C4-2B (cell line): ENCODE measurements around the gene FAM200A.
"Not testable (repeated sequence)": the region's sequence is repeated elsewhere in the genome, so short reads cannot be mapped to it uniquely, and the experiment has no call there.

Source experiments
- CTCF ChIP-seq: fragments of 450-650 bp; conservative IDR thresholded peaks from 2 replicates; pipeline ENCODE4 v1.5.1; 2017; ENCODE audit warnings: mild to moderate bottlenecking
- ZFX ChIP-seq: fragments of 450-650 bp; IDR thresholded peaks from 2 replicates; pipeline ENCODE4 v1.6.1; 2017

- TF ChIP-seq CTCF, ZFX: not testable (repeated sequence)
Measured at GRCh38 chr7:99549545-99549944, 2.4 kb downstream of the FAM200A start.
